Umbilical cord (tissue), 2 donors: ENCODE measurements around the gene ATP6V0A1. TPM values are rescaled to one million over a fixed set of nuclear protein-coding genes. Genes with fewer than 3 reads are reported as not detected.
A peak's percentile ranks its signal among the peaks of the same experiment; 100 is the strongest.

Experiments used
- DNase-seq: peaks from one replicate; pipeline ENCODE4 v3.0.0-alpha.2; 2015; ENCODE audit warnings: low spot score
- total RNA-seq: library from RNA; depleted of rRNA; stranded (reverse); fragments of >200 nt; gene quantifications from one replicate; pipeline ENCODE4 v1.2.3, GENCODE V29; 2014; ENCODE audit warnings: low replicate concordance; ENCODE audit not compliant: insufficient read depth

ATP6V0A1 gene
- total RNA-seq, 1 donor from 2014 or later: 55.9 TPM

GRCh38 chr17:42561897-42562387 lies 103.3 kb downstream of the ATP6V0A1 start, which contains the start of gene COASY:
Gene COASY, plus strand, starts transcription at chr17:42562148. Its CDS starts 475 bp downstream, at chr17:42562623.
- DNase-seq: peak; percentile 99

- DNase-seq: no peak
Observed at GRCh38 chr17:42562388-42563142, 103.9 kb downstream of the ATP6V0A1 start.

GRCh38 chr17:42563143-42563509 lies 104.4 kb downstream of the ATP6V0A1 start:
- no peak for DNase-seq

GRCh38 chr17:42563543-42563942 lies 104.9 kb downstream of the ATP6V0A1 start:
- no peak for DNase-seq

GRCh38 chr17:42563950-42564349 lies 105.3 kb downstream of the ATP6V0A1 start:
- no peak for DNase-seq

GRCh38 chr17:42564815-42565522 lies 106.3 kb downstream of the ATP6V0A1 start:
- DNase-seq: no peak

GRCh38 chr17:42565523-42566214 lies 107.0 kb downstream of the ATP6V0A1 start:
- no peak for DNase-seq

GRCh38 chr17:42566215-42566882 lies 107.7 kb downstream of the ATP6V0A1 start:
- DNase-seq: no peak

- DNase-seq: peak; percentile 94
Observed at GRCh38 chr17:42566883-42567573, 108.3 kb downstream of the ATP6V0A1 start, which contains the start of gene MLX. Gene MLX, plus strand, starts transcription at chr17:42567100. Its CDS starts 25 bp downstream, at chr17:42567125.

GRCh38 chr17:42568341-42569111 lies 109.8 kb downstream of the ATP6V0A1 start:
- DNase-seq: no peak

- no peak for DNase-seq
Observed at GRCh38 chr17:42571435-42572225, 113.0 kb downstream of the ATP6V0A1 start.

Other genes with a start within 250 kb of the ATP6V0A1 start
- 51.8 TPM for gene STAT5B, start 182.5 kb upstream of the ATP6V0A1 start, total RNA-seq
- gene STAT5A, start 170.4 kb upstream of the ATP6V0A1 start, total RNA-seq: 66.7 TPM
- 111 TPM for gene STAT3, start 70.4 kb upstream of the ATP6V0A1 start, total RNA-seq
- gene CAVIN1, start 35.6 kb upstream of the ATP6V0A1 start, total RNA-seq: 759 TPM
- 26.2 TPM for gene NAGLU, start 77.4 kb downstream of the ATP6V0A1 start, total RNA-seq
- gene HSD17B1, start 94.0 kb downstream of the ATP6V0A1 start, total RNA-seq: 3.9 TPM
- 8.2 TPM for gene COASY, start 103.3 kb downstream of the ATP6V0A1 start, total RNA-seq
- gene MLX, start 108.2 kb downstream of the ATP6V0A1 start, total RNA-seq: 22.6 TPM
- 1.2 TPM for gene PSMC3IP, start 118.9 kb downstream of the ATP6V0A1 start, total RNA-seq
- gene RETREG3, start 150.5 kb downstream of the ATP6V0A1 start, total RNA-seq: 62.4 TPM
- gene TUBG1, start 150.8 kb downstream of the ATP6V0A1 start, total RNA-seq: 23.8 TPM
- gene TUBG2, start 200.4 kb downstream of the ATP6V0A1 start, total RNA-seq: 21.4 TPM
- 11.3 TPM for gene PLEKHH3, start 218.1 kb downstream of the ATP6V0A1 start, total RNA-seq
- 6.5 TPM for gene CCR10, start 223.0 kb downstream of the ATP6V0A1 start, total RNA-seq
- gene CNTNAP1, start 223.7 kb downstream of the ATP6V0A1 start, total RNA-seq: 5.1 TPM